Spleen (tissue), 7 donors: ENCODE data around the gene AVPI1.

ENCODE experiments used
- POLR2A ChIP-seq, 3 donors: fragments of 450-650 bp; IDR thresholded peaks; one replicate each; pipeline ENCODE4 v1.5.1; 2017; ENCODE audit warnings: antibody characterized with exemption in 3 of 3, mild to moderate bottlenecking in 1 of 3
- TF ChIP-seq, protein P1 (sequence below), 11 experiments: fragments of 200-600 bp in 7 of 11; fragments of 450-650 bp in 4 of 11; sonication (generic) in 4 of 11; IDR thresholded peaks in 8 of 11; conservative IDR thresholded peaks in 3 of 11; 1 replicate in 7 of 11; 2 replicates in 4 of 11; pipeline versions ENCODE4 v1.4.0 to v1.8.0; 2016 to 2021; ENCODE audit warnings: antibody characterized with exemption in 11 of 11, inconsistent platforms in 4 of 11, mild to moderate bottlenecking in 1 of 11
- donor health status: DM: no; HTN: no; CAD: no; lungs with moderate emphysema.
- donor health status: DM: no; HTN: no; CAD: no.
- donor health status: DM: no; HTN: no; CAD: no.

- TF ChIP-seq, protein P1, sequence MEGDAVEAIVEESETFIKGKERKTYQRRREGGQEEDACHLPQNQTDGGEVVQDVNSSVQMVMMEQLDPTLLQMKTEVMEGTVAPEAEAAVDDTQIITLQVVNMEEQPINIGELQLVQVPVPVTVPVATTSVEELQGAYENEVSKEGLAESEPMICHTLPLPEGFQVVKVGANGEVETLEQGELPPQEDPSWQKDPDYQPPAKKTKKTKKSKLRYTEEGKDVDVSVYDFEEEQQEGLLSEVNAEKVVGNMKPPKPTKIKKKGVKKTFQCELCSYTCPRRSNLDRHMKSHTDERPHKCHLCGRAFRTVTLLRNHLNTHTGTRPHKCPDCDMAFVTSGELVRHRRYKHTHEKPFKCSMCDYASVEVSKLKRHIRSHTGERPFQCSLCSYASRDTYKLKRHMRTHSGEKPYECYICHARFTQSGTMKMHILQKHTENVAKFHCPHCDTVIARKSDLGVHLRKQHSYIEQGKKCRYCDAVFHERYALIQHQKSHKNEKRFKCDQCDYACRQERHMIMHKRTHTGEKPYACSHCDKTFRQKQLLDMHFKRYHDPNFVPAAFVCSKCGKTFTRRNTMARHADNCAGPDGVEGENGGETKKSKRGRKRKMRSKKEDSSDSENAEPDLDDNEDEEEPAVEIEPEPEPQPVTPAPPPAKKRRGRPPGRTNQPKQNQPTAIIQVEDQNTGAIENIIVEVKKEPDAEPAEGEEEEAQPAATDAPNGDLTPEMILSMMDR (IDR thresholded peaks at IDR 0.05 in 8 of 11, conservative IDR thresholded peaks at IDR 0.05 in 3 of 11): no peak
- TF ChIP-seq POLR2A (IDR thresholded peaks at IDR 0.05): no peak
Measured at GRCh38 chr10:97690133-97690532, 3.1 kb upstream of the AVPI1 start.
